Esophagus muscularis mucosa (tissue), 4 donors: Measurements from ENCODE around the gene PRR12. TPM values are rescaled to one million over a fixed set of nuclear protein-coding genes. Genes with fewer than 3 reads are reported as not detected.

Experiments used
- DNase-seq: peaks from one replicate; pipeline ENCODE4 v3.0.0-alpha.2; 2017; ENCODE audit errors: extremely low spot score
- H3K27ac ChIP-seq, 4 donors: fragments of 200-600 bp; sonication (generic); replicated peaks in 1 of 4; 1 replicate in 3 of 4; 2 replicates in 1 of 4; pipeline ENCODE4 v1.5.1; 2016 to 2019; ENCODE audit warnings: mild to moderate bottlenecking in 1 of 4
- H3K27me3 ChIP-seq, 4 donors: fragments of 200-600 bp; sonication (generic); one replicate each; pipeline versions ENCODE4 v1.5.1 to v1.6.0; 2016 to 2019
- H3K36me3 ChIP-seq, 4 donors: fragments of 200-600 bp; sonication (generic); one replicate each; pipeline ENCODE4 v1.5.1; 2016 to 2019
- H3K4me1 ChIP-seq, 4 donors: fragments of 200-600 bp; sonication (generic); one replicate each; pipeline ENCODE4 v1.5.1; 2016 to 2019
- H3K4me3 ChIP-seq, 4 donors: fragments of 200-600 bp; sonication (generic); 1 replicate in 2 of 4; 2 replicates in 2 of 4; pipeline ENCODE4 v1.5.1; 2016 to 2019; ENCODE audit warnings: mild to moderate bottlenecking in 4 of 4, moderate library complexity in 1 of 4
- H3K9me3 ChIP-seq, 4 donors: fragments of 200-600 bp; sonication (generic); 1 replicate in 3 of 4; 2 replicates in 1 of 4; pipeline ENCODE4 v1.5.1; 2016 to 2019
- EP300 ChIP-seq: sonication (generic); formaldehyde crosslinking; IDR thresholded peaks from one replicate; pipeline ENCODE4 v1.6.1; 2017; ENCODE audit warnings: antibody characterized with exemption
- POLR2A ChIP-seq: fragments of 450-650 bp; IDR thresholded peaks from one replicate; pipeline ENCODE4 v1.6.1; 2017; ENCODE audit warnings: antibody characterized with exemption, moderate library complexity, mild to moderate bottlenecking, low read depth
- POLR2AphosphoS5 ChIP-seq, 2 donors: sonication (generic); formaldehyde crosslinking; IDR thresholded peaks; one replicate each; pipeline ENCODE4 v1.6.1; 2017; ENCODE audit warnings: antibody characterized with exemption in 2 of 2
- WGBS: methylation state at CpG from one replicate; pipeline ENCODE4 v1.1.5; 2018; 5-methylcytosine and 5-hydroxymethylcytosine counted together
- intact Hi-C: fragments of 100-400 bp; cut with DNase I; formaldehyde crosslinking; loops from one replicate; pipeline ENCODE4 v1.15.1; 2023
- total RNA-seq, 4 donors: library from RNA; depleted of rRNA; stranded (reverse); fragments of >200 nt; gene quantifications; one replicate each; pipeline versions ENCODE4 v1.1.0 to v1.2.1, GENCODE V29; 2016
- TF ChIP-seq, protein P1 (sequence below), 3 experiments: fragments of 200-600 bp in 2 of 3; fragments of 450-650 bp in 1 of 3; sonication (generic) in 2 of 3; IDR thresholded peaks; one replicate each; pipeline ENCODE4 v1.5.1; 2017 to 2019; ENCODE audit warnings: antibody characterized with exemption in 3 of 3, mild to moderate bottlenecking in 2 of 3, moderate library complexity in 1 of 3

PRR12 gene
- total RNA-seq, 4 donors from 2014 or later, result 9.4 to 29.1 (median 16.3) TPM

DNA sequence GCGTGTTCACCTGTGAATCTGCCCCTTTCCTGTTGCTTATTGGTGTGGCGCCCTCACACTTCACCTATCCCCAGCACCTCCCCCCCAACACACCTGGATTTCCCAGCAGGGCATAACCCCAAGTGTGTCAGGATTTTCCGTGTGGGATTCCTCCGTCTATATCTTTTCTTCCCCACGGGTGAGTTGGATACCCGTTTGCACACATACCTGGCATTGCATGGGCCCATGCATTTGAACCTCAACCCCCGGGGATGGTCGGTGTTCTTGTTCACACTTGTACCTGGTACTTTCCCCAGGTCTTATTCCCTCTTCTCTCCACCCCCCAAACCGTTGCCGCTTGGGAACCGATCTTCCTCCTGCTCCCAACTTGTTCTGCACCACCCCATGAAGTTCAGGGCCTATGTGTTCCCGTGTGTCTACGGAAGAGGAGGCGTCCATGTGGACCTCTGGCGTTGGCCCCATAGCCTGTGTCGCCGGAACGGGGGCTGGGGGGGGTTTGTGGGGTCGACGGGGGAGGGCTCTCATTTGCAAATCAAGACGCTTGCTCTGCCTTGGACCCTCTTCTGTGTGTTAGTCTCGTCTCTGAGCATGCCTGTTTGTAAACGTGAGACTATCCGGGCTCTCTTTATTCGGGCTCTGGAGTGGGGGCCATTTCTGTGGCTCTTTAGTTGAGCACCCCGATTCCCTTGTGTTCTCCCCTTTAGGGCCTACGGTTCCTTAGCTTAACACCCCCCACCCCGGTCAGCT lies 1.7 kb downstream of the PRR12 start:
- peaks cover 22 to 48% (median 44%) of the 10 kb centered on the region in 4 donors for H3K4me1 ChIP-seq
- H3K9me3 ChIP-seq, result no peaks in the 10 kb centered on the region
- TF ChIP-seq EP300 (no peak), POLR2A (no peak), POLR2AphosphoS5 (IDR thresholded peaks at IDR 0.05) (no peak)
- TF ChIP-seq, protein P1, sequence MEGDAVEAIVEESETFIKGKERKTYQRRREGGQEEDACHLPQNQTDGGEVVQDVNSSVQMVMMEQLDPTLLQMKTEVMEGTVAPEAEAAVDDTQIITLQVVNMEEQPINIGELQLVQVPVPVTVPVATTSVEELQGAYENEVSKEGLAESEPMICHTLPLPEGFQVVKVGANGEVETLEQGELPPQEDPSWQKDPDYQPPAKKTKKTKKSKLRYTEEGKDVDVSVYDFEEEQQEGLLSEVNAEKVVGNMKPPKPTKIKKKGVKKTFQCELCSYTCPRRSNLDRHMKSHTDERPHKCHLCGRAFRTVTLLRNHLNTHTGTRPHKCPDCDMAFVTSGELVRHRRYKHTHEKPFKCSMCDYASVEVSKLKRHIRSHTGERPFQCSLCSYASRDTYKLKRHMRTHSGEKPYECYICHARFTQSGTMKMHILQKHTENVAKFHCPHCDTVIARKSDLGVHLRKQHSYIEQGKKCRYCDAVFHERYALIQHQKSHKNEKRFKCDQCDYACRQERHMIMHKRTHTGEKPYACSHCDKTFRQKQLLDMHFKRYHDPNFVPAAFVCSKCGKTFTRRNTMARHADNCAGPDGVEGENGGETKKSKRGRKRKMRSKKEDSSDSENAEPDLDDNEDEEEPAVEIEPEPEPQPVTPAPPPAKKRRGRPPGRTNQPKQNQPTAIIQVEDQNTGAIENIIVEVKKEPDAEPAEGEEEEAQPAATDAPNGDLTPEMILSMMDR (IDR thresholded peaks at IDR 0.05), result no peak
- H3K36me3 ChIP-seq, result peaks cover 34 to 37% (median 37%) of the 10 kb centered on the region in 4 donors
- peak overlapping the region; percentile 84 to 96 (median 94) for H3K27ac ChIP-seq
- peak overlapping the region; percentile 85 to 96 (median 92) for H3K4me3 ChIP-seq
- no peak for DNase-seq
- 4% methylated on average over 22 of the region's 28 CpGs for WGBS
- H3K27me3 ChIP-seq, result no peaks in the 10 kb centered on the region
- intact Hi-C loops, result loop anchor here (2.0 to 5.0 kb wide), 2 partner anchors 46 to 85 kb away; partner anchors contain the start of gene PRMT1

DNA sequence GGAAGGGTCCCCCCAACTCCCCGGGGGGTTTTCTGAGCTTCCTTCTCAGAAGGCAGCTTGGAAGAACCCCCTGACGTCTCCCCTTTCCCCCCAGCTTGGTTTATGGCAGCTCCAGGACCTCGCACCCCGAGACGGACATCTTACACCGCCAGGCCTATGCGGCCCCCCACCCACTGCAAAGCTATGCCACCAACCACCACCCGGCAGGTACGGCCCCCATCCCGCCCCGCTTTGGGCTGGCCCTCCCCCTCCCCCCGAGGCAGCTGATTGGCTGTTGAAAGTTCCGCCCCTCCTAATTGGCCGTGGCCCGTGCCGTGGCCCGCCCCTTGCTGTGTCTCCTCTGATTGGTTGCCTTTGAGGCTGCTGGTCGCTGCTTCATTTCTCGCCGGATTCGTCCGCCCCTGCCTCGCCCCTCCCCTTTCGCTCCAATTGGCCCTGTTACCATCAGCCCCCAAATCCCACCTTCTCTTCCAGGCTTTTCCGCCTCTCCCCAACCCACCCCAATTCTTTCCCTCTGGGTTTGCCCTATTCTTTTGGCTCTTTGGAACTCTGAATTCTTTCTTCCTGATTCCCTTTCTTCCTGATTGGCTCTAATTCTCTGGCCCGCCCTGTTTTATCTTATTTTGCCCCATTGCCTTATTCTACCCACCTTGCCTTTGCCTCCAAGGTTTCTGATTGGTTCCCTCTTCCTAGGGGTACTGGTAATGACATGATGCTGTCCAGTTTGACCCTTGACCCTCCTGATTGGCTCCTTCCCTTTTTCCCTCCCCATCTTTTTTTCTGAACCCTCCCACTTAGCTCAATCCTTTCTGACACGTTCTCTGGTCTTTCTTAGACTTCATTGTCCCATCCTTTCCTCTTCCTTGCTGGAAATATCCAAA lies 2.5 kb downstream of the PRR12 start:
- Histone ChIP-seq H3K27ac (peak overlapping the region; percentile 84 to 96 (median 94)), H3K27me3 (no peaks in the 10 kb centered on the region), H3K4me1 (peaks cover 22 to 48% (median 44%) of the 10 kb centered on the region in 4 donors), H3K9me3 (no peaks in the 10 kb centered on the region), H3K36me3 (peaks cover 36 to 46% (median 44%) of the 10 kb centered on the region in 4 donors), H3K4me3 (peak overlapping the region; percentile 85 to 96 (median 92))
- intact Hi-C loops, result loop anchor here (2.0 to 5.0 kb wide), 2 partner anchors 45 to 84 kb away; partner anchors contain the start of gene PRMT1
- DNase-seq, result peak; percentile 99
- TF ChIP-seq, protein P1 (IDR thresholded peaks at IDR 0.05), result peak in 1 of 3 experiments; percentile 18
- TF ChIP-seq POLR2AphosphoS5 (IDR thresholded peaks at IDR 0.05) (peak; percentile 14 to 51), EP300 (no peak), POLR2A (no peak)
- WGBS, result 13% methylated on average over 27 of the region's 27 CpGs

DNA sequence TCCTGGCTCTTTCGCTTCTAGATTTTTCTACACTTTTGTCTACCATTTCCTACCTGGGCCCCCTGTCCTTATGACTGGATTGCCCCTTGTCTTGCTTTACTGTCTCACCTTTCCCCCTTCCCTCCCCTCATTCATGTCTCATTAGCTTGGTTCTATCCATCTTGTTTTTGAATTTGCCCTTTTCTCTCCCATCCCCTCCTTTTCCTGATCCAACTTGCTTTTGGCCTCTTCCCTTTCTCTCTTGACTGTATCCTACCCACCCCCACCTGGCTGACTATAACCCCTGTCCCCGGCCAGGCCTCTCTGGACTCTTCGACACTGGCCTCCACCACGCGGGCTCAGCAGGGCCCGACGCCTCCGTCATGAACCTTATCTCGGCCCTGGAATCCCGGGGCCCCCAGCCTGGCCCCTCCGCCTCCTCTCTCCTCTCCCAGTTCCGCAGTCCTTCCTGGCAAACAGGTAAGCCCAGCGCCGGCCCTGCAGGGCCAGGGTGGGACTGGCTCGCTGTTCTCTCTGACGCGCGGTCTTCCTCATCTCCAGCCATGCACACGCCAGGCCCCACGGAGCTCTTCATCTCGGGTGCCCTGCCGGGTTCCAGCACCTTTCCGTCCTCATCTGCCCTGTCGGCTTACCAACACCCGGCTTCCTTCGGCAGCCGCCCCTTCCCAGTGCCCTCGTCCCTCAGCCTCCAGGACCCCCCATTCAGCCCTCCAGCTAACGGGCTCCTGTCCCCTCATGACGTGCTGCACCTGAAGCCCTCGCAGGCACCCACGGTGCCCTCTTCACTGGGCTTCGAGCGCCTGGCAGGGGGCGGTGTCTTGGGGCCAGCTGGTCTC lies 3.4 kb downstream of the PRR12 start:
- 92% methylated on average over 32 of the region's 35 CpGs for WGBS
- TF ChIP-seq EP300 (no peak), POLR2A (no peak), POLR2AphosphoS5 (IDR thresholded peaks at IDR 0.05) (no peak)
- TF ChIP-seq, protein P1 (IDR thresholded peaks at IDR 0.05), result no peak
- Histone ChIP-seq H3K4me3 (no peak overlapping the region), H3K36me3 (peaks cover 40 to 55% (median 53%) of the 10 kb centered on the region in 4 donors), H3K9me3 (no peaks in the 10 kb centered on the region), H3K4me1 (peaks cover 22 to 48% (median 44%) of the 10 kb centered on the region in 4 donors), H3K27ac (peak overlapping the region; percentile 84 to 96 (median 94)), H3K27me3 (no peaks in the 10 kb centered on the region)
- intact Hi-C loops, result loop anchor here (5.0 kb wide), 1 partner anchor 83 kb away; the partner anchor contains the start of gene PRMT1
- no peak for DNase-seq
